ENCODE results near the gene NFS1.

DNA sequence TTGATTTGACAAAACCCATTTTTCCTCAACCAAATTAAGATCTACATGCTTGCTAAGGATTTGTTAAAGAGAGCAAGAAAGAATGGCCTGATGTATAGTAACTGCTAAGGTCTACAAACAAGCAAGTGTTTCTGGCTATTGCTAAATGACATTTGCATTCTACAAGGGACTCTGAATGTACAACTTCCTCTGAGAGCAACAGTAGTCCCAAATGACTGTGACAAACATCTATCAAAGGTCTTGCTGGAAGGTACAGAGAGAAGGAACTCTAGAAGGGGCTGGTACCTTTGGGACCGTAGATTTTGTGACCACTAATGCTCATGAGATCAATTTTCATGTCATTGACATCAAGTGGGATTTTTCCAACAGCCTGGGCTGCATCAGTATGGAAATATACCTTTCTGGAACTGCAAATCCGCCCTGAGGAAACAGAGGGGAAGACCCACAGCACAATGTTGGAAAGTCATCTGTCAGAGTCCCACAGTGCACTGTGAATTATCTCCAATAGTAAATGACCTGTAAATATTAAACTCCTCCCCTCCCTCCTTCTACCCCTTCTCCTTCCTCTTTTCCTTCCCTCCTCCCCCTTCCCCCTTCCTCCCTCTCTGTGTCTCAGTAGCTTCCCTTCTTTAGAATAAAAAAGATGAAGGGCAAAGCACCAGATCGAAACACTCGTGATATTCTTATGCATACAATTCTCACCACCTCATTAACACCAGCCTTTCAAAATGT is 18.5 kb downstream of the NFS1 start:
- TF ChIP-seq EP300 (IDR thresholded peaks at IDR 0.05): no peak
- TF ChIP-seq POLR2A (IDR thresholded peaks at IDR 0.05; ENCODE audit: low read length): no peak
